ENCODE results near the gene HOXD9.

The HOXD9 gene

DNA sequence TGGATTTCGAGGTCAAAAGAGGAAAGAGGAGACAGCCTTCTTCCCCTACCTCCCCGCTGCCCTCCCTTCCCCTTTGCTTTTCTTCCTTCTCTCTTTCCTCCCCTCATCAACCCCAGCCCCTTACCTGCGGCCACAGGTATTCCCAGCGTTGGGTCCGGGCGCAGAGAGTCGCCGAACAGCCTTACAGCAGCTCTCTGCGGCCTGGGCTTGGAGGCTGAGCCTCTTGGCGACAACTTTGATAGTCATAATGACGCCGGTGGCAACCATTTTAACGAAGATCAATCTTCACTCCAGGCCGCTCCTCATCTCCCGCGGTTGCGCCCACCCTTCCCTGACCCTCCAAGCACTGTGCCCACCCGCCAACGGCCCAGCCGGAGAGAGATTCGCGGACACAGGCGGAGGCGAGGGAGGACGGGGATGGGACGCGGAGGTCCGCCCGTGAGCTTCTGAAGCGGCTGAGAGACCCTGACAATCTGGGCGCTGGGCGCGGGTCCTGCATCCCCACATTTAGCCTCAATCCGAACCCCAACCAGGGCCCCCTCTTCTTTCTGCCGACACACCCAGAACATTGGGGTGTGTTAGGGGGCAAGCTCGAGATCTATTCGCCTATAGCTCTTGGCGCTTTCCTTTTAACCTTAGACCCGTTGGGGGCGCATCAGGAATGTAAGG lies 37.3 kb upstream of the HOXD9 start:
- in situ Hi-C loops (cut with MboI; ENCODE audit: low sequenced_read_pairs), result loop anchor here (25.0 kb wide), 2 partner anchors 398 to 723 kb away; no protein-coding TSS in a partner anchor

DNA sequence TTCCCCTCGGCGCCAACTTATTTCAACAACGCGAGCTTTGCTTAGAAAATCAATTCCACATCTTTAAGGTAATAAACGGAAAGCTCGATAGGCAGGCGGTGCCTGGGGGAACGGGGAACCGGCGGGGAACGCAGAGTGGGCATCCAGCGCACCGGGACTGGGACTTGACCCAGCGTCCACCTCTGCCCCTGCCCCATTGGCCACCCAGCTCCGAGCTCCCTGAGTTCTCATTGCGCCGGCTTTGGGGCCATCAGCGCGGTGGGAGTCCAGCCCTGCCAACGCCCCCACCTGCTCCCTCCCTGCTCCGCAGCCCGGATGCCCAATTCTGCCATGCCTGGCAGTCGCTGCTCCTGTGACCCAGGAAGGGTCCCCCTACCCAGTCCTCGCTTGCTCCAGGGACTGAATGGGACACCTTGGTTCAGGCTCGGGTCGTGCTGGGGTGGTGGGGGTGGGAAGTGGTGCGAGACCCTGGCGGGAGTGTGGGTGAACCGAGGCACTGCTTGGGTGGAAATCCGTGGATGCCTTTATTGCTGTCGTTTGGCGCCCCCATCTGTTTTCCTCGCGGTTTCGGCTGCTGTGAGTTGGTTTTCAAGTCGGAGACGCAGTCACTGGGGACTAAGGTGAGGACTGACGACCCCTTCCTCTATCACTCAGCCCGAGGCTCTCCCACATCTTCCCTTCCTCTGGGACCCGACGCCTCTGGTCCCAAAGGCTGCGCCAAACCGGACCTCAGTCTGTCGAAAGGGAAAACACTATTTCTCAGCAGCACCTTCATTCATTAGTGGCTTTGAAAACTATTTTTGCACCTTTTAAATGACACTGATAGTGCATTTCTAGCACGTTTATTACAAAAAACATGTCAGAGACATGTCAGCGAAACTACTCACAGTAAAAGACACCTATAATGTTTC lies 36.4 kb upstream of the HOXD9 start:
- in situ Hi-C loops (cut with MboI; ENCODE audit: low sequenced_read_pairs), result loop anchor here (25.0 kb wide), 2 partner anchors 399 to 724 kb away; no protein-coding TSS in a partner anchor

DNA sequence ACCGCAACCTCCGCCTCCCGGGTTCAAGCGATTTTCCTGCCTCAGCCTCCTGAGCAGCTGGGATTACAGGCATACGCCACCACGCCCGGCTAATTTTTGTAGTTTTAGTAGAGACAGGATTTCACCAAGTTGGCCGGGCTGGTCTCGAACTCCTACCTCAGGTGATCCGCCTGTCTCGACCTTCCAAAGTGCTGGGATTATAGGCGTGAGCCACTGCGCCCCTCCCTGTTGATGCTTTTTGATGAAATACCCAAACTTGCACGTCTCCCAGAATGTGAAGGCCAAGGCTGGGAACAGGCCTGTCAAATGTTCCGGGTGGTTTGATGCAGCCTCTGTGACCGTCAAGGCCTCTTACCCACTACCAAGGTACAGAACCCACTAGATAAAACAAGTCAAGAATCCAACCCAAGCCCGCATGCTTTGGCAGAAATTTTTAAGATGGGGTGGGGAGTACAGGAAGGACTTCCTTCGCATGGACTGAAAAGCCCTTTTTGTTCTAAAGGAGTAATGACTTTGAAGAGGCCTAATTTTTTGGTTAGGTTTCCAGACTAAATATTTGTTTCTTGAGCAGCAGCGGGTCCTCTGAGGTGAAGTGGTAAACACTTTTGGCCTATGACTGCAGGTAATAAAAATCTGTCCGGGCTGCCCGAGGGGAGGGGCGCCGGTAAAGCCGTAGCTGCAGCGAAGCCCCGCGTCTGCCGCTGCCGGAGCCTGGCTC lies 35.0 kb upstream of the HOXD9 start:
- in situ Hi-C loops (cut with MboI; ENCODE audit: low sequenced_read_pairs), result loop anchor here (25.0 kb wide), 2 partner anchors 400 to 725 kb away; no protein-coding TSS in a partner anchor

DNA sequence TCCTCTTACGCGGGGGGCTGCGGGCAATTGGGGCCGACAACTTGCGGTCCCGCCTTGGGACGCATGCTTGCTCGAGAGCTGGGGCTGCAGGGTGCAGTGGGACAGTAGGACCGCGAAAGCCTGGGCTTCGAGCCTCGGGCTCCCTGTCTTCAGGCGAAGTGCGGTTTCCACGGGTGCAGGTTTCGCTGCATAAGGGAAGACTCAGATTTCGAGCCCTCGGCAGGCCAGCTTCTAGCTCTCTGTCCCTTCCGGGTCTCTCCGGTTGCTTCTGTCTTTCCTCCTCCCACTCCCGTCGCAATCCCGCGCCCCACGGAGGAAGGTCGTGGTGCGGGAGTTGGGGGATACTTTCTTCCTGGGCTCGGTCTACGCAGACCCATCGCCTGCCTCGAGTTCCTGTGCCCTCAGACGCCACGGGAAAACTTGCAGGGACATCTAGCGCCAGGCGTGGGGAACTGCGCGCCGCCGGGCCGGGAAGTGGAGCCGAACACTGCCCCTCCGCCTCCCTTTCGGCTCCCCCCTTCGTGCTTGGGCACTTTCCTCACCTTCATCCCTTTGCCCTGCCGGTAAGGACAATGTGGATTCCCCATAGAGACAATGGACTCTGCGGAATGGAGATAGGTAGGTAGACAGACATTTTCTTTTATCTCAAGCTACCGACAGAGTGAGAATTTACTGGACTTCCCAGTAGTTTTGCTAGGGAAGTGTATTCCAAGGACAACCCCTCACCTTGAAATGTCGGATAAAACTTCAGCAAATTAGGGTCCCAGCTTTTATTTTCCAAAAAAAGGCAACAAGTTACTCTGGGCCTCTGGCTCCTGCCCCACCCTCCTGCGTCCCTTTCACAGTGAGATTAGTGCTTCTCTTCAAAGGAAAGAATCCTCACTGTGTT lies 34.2 kb upstream of the HOXD9 start:
- in situ Hi-C loops (cut with MboI; ENCODE audit: low sequenced_read_pairs), result loop anchor here (25.0 kb wide), 2 partner anchors 401 to 726 kb away; no protein-coding TSS in a partner anchor

DNA sequence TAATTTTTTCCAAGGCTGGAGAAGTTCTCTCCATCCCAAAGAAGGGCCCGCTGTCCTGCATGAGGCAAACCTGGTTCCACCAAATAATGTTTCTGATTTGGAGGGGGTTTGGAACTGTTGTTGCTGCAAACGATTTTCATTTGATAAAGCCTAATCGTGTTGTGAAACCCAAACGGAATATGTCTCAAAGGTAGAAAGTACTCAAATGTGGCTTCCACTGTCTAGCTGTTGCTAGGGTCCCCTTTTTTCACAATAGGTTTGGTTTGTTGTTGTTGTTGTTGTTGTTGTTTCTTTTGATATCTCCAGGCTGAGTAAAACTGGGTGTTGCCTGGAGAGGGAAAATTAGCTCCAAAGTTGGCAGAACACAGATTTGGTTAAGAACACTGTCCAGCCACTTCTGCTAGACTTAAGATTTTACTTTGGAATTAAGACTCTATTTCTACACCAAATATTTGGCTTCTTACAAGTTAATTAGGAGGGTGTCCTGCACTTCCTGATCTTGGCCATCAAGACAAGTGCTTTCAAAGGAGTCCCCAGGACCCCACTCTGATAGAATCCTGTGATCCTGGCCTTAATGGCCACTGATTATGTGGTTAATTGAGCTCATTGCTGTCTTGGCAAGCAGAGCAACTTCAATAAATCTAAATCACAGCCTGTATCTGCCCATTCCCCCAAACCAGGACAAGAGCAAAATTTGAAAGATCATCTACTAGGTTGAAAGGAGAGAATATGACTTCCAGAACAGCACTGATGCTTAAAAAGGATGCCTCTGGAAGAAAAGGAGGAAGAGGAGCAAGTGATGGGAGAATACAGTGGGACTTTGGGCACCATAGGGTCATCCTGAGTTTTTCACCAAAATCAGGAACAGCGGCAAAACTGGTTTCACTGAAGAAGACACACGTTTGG lies 33.3 kb upstream of the HOXD9 start:
- in situ Hi-C loops (cut with MboI; ENCODE audit: low sequenced_read_pairs), result loop anchor here (25.0 kb wide), 2 partner anchors 402 to 727 kb away; no protein-coding TSS in a partner anchor

DNA sequence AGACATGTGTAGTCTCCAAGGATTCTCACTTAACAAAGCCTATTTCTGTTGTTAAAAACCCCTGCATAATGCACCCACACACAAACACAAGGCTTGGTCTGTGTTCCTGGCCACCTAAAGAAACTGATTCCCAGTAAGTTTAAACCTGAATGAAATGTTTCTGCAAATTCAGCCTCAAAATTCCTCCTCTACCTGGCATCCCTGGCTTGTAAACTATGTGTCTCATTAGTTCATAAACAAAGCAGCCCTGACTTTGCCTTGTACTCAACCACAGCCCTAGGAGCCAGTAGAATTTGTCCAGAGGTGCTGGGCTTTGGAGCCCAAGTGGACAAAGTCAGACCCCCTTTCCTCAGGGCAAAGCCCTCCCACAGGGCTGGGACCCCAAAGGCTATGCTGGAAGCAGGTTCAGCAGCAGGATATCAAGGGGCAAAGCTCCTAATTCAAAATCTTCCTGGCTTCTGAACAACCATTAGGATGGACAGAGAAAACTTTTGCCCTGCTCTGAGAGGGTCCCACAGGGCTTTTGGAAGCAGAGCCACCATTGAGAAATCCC lies 32.6 kb upstream of the HOXD9 start:
- in situ Hi-C loops (cut with MboI; ENCODE audit: low sequenced_read_pairs), result loop anchor here (25.0 kb wide), 2 partner anchors 403 to 728 kb away; no protein-coding TSS in a partner anchor

DNA sequence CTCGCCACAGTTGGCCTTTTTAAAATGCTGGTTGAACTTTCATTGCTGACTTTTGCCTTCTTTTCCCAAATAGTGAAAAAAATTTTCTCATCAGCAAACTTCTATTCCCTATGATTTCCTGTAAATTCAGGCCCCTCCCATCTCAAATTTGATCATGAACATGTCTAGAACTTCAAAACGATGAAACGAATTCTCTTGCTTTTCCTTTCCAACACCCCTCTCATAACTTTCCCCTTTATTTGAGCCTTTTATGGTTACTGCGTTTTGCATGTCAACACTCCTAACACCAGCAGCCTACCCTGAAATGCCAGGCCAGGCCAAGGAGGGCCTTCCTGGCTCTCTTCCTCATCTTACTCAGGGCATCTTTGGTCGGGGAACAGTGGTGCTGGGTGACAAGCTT lies 31.7 kb upstream of the HOXD9 start:
- in situ Hi-C loops (cut with MboI; ENCODE audit: low sequenced_read_pairs), result loop anchor here (25.0 kb wide), 2 partner anchors 404 to 729 kb away; no protein-coding TSS in a partner anchor

DNA sequence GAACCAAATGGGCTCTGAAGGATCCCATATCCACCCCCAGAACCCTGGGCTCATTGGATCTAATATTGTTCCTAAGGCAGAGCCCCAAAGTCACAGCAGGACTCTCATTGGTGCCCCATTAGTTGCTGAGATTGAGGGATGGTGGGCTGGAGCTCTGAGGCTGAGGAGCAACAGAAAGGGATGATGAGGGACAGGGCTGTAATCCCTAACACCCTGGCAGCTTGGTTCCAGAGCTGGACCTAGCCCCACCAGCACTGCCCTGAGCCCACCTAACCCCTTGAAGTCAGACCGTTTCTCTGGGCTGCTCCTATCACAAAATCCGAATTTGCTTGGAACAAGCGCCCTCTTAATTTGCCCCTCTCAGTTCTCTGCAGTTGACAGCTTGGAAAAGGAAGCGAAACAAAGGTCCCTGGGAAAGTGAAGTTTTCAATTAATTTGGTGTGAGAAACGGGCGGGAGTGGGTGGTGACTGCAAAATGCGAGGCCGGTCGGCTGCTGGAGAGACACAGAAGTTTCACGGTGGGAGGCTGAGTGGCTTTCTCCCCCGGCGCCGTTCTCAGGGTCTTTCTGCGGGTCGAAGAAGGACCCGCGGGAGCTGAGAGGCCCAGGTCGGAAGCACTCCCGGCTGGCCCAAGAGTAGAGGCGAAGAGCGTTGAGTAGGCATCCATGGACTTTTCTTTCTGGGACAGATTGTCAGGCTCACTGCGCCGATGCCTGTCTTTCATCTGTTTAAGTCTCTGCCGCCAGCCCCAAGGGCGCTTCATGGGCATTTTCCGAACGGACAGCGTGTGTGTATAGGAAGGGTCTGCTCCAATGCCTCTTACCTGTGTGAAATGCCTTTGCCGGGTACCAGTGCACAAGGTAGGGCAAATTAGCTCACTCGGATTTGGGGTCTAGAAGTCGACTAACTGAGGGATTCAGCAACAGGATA lies 30.9 kb upstream of the HOXD9 start:
- in situ Hi-C loops (cut with MboI; ENCODE audit: low sequenced_read_pairs), result loop anchor here (25.0 kb wide), 2 partner anchors 404 to 729 kb away; no protein-coding TSS in a partner anchor

DNA sequence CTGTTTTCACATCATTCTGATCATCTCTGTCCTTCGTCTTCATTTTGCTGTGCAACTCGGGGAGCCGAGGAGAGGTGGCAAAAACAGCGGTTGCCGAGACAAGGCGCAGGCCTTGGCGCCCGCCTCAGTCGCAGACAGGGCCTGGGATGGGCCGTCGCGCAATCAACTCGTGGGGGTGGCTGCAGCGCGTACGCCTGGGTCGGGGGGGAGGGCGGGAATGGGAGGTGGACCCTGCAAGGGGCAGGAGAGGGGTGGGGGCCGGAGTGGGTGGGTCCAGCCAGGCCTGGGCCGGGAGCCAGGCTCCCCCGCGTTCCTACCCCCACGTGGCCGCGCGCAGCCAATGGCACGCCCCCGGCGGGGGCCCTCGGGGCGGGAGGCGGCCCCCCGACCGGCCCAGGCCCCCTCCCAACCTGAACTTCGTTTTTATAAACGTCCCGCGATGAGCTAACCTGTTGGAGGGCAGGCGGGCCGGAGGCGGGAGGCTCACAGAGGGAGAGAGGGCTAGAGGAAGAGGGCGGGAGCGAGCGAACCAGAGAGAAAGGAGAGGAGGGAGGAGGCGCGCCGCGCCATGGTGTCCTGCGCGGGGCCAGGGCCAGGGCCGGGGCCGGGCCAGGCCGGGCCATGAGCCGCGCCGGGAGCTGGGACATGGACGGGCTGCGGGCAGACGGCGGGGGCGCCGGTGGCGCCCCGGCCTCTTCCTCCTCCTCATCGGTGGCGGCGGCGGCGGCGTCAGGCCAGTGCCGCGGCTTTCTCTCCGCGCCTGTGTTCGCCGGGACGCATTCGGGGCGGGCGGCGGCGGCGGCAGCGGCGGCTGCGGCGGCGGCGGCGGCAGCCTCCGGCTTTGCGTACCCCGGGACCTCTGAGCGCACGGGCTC lies 30.0 kb upstream of the HOXD9 start, which contains the start of gene HOXD13:
Gene HOXD13, plus strand, starts transcription at position 452 of the 875 bp plus-strand sequence. Its CDS starts 170 bp downstream, at position 622.
- in situ Hi-C loops (cut with MboI; ENCODE audit: low sequenced_read_pairs), result loop anchor here (25.0 kb wide), 2 partner anchors 405 to 730 kb away; no protein-coding TSS in a partner anchor

DNA sequence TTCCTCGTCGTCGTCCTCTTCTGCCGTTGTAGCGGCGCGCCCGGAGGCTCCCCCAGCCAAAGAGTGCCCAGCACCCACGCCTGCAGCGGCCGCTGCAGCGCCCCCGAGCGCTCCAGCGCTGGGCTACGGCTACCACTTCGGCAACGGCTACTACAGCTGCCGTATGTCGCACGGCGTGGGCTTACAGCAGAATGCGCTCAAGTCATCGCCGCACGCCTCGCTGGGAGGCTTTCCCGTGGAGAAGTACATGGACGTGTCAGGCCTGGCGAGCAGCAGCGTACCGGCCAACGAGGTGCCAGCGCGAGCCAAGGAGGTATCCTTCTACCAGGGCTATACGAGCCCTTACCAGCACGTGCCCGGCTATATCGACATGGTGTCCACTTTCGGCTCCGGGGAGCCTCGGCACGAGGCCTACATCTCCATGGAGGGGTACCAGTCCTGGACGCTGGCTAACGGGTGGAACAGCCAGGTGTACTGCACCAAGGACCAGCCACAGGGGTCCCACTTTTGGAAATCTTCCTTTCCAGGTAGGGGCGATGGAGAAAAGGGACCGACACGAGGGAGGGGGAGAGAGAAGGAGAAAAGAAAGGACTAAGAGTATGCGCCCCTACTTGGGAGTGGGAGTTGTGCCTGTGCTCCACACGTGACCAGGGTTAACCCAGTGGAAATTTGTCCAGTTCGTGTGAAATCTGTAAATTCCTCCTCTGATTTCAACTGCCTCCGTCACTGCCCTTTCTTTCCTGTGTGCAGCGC lies 29.2 kb upstream of the HOXD9 start:
- in situ Hi-C loops (cut with MboI; ENCODE audit: low sequenced_read_pairs), result loop anchor here (25.0 kb wide), 2 partner anchors 406 to 731 kb away; no protein-coding TSS in a partner anchor

DNA sequence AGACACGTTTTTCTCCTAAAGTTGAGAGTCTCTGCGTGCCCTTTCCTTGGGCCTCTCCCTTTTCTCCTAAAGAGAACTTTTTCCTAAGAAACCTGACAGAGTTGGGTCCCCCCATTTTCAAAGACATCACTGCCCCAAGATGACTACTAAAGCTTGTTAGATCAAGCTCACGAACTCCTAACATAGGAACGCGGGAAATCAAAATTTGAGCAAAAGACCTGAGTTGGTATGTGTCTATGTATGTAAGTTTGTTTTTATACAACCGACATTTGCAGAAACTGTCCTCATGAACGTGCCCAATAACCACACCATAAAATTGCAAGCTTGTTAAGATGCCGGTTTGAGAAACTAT lies 28.6 kb upstream of the HOXD9 start:
- in situ Hi-C loops (cut with MboI; ENCODE audit: low sequenced_read_pairs), result loop anchor here (25.0 kb wide), 2 partner anchors 407 to 732 kb away; no protein-coding TSS in a partner anchor

DNA sequence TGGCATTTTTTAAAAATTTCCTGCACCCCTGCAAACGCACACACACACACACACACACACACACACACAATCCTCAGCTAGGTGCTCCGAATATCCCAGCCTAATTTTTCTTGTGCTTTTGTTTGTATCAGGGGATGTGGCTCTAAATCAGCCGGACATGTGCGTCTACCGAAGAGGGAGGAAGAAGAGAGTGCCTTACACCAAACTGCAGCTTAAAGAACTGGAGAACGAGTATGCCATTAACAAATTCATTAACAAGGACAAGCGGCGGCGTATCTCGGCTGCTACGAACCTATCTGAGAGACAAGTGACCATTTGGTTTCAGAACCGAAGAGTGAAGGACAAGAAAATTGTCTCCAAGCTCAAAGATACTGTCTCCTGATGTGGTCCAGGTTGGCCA lies 28.2 kb upstream of the HOXD9 start:
- in situ Hi-C loops (cut with MboI; ENCODE audit: low sequenced_read_pairs), result loop anchor here (25.0 kb wide), 2 partner anchors 407 to 732 kb away; no protein-coding TSS in a partner anchor

DNA sequence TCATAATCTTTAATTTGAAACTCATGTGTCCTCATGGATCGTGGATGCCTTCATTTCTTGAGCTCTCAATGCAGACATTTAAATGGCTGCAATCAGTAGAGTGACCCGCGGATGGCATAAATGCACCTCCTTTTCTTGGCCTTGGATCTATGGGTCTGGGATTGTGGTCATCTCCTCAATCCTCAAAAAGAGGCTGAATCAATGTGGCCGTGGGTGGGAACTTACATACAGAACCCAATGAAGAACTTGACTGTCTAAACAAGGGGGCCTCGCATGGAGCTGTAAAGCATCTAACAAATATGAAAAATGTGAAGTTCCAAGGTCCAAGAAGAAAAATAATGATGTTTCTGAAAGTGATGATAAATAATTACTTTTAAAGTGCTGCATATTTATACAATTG lies 27.1 kb upstream of the HOXD9 start:
- in situ Hi-C loops (cut with MboI; ENCODE audit: low sequenced_read_pairs), result loop anchor here (25.0 kb wide), 2 partner anchors 408 to 733 kb away; no protein-coding TSS in a partner anchor

DNA sequence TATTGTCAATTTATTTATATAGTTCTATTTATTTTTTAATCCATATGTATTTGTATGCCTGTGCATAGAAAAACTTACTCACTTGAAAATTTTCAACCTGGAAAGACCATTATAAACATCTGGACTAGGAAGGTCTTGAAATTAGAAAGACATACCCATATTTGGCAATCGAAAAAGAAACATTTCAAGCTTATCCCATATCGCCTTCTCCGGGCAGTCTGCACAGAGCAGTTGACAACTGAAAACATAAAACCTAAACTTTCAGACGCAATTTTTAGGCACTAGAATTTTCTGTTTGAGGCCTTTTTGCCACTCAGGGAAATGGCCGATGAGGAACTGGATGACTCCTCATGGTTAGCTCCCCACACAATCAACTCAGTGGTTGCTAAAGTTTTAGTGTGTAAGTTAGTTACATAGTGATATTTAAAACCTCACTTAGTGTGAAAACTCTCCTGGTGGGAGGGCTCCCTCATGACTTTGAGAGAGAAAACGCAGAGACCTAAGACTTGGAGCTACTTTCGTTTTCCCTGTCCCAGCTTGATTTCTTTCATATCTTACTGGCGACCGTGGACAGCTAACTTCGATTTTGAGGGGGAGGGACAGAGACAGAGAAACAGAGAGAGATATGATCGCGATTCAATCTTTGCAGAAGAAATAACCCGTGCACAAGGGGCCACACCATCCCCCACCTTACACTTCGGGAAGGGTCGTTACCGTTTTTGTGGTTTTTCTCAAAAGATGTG lies 26.1 kb upstream of the HOXD9 start:
- in situ Hi-C loops (cut with MboI; ENCODE audit: low sequenced_read_pairs), result loop anchor here (25.0 kb wide), 2 partner anchors 409 to 734 kb away; no protein-coding TSS in a partner anchor
